Measurements from ENCODE around the gene TRMT2A. TPM values are rescaled to one million over a fixed set of nuclear protein-coding genes. Genes with fewer than 3 reads are reported as not detected.
A peak's percentile ranks its signal among the peaks of the same experiment; 100 is the strongest.

TRMT2A gene
- total RNA-seq, 1 donor from 2014 or later, result 62.9 TPM

GRCh38 chr22:20137671-20138416, 20.8 kb upstream of the TRMT2A start:
- no peak for DNase-seq (ENCODE audit: extremely low spot score, unreplicated experiment)
- Mint-ChIP-seq H3K27ac (ENCODE audit: unreplicated experiment) (peak overlapping the region; percentile 2), H3K27me3 (ENCODE audit: unreplicated experiment) (no peaks in the 10 kb centered on the region), H3K4me1 (ENCODE audit: unreplicated experiment) (peaks cover 43% of the 10 kb centered on the region), H3K36me3 (ENCODE audit: unreplicated experiment) (no peaks in the 10 kb centered on the region), H3K9me3 (ENCODE audit: unreplicated experiment) (no peaks in the 10 kb centered on the region), H3K4me3 (ENCODE audit: unreplicated experiment) (no peak overlapping the region)
- no peak for TF ChIP-seq CTCF (IDR thresholded peaks at IDR 0.05)

- H3K27ac Mint-ChIP-seq (ENCODE audit: unreplicated experiment), result no peak overlapping the region
Observed at GRCh38 chr22:20137113-20137512, 20.1 kb upstream of the TRMT2A start.

GRCh38 chr22:20136603-20136873, 19.5 kb upstream of the TRMT2A start:
- Mint-ChIP-seq H3K27ac (ENCODE audit: unreplicated experiment) (no peak overlapping the region), H3K9me3 (ENCODE audit: unreplicated experiment) (no peaks in the 10 kb centered on the region), H3K4me3 (ENCODE audit: unreplicated experiment) (no peak overlapping the region), H3K27me3 (ENCODE audit: unreplicated experiment) (no peaks in the 10 kb centered on the region), H3K36me3 (ENCODE audit: unreplicated experiment) (no peaks in the 10 kb centered on the region), H3K4me1 (ENCODE audit: unreplicated experiment) (peaks cover 39% of the 10 kb centered on the region)
- DNase-seq (ENCODE audit: extremely low spot score, unreplicated experiment), result no peak
- no peak for TF ChIP-seq CTCF (IDR thresholded peaks at IDR 0.05)

More at GRCh38 chr22:20137113-20137512, 20.1 kb upstream of the TRMT2A start:
- TF ChIP-seq CTCF (IDR thresholded peaks at IDR 0.05), result no peak
- H3K4me1 Mint-ChIP-seq (ENCODE audit: unreplicated experiment), result peaks cover 45% of the 10 kb centered on the region
- H3K36me3 Mint-ChIP-seq (ENCODE audit: unreplicated experiment), result no peaks in the 10 kb centered on the region
- H3K27me3 Mint-ChIP-seq (ENCODE audit: unreplicated experiment), result no peaks in the 10 kb centered on the region
- DNase-seq (ENCODE audit: extremely low spot score, unreplicated experiment), result no peak
- H3K4me3 Mint-ChIP-seq (ENCODE audit: unreplicated experiment), result no peak overlapping the region
- H3K9me3 Mint-ChIP-seq (ENCODE audit: unreplicated experiment), result no peaks in the 10 kb centered on the region

- Mint-ChIP-seq H3K36me3 (ENCODE audit: unreplicated experiment) (no peaks in the 10 kb centered on the region), H3K9me3 (ENCODE audit: unreplicated experiment) (no peaks in the 10 kb centered on the region), H3K4me1 (ENCODE audit: unreplicated experiment) (peaks cover 37% of the 10 kb centered on the region), H3K27me3 (ENCODE audit: unreplicated experiment) (no peaks in the 10 kb centered on the region), H3K4me3 (ENCODE audit: unreplicated experiment) (no peak overlapping the region), H3K27ac (ENCODE audit: unreplicated experiment) (no peak overlapping the region)
- TF ChIP-seq CTCF (IDR thresholded peaks at IDR 0.05), result no peak
- DNase-seq (ENCODE audit: extremely low spot score, unreplicated experiment), result no peak
Observed at GRCh38 chr22:20135806-20136602, 19.0 kb upstream of the TRMT2A start.

- Mint-ChIP-seq H3K36me3 (ENCODE audit: unreplicated experiment) (no peaks in the 10 kb centered on the region), H3K27ac (ENCODE audit: unreplicated experiment) (no peak overlapping the region), H3K9me3 (ENCODE audit: unreplicated experiment) (no peaks in the 10 kb centered on the region), H3K27me3 (ENCODE audit: unreplicated experiment) (no peaks in the 10 kb centered on the region), H3K4me1 (ENCODE audit: unreplicated experiment) (peaks cover 37% of the 10 kb centered on the region), H3K4me3 (ENCODE audit: unreplicated experiment) (no peak overlapping the region)
- no peak for DNase-seq (ENCODE audit: extremely low spot score, unreplicated experiment)
- TF ChIP-seq CTCF (IDR thresholded peaks at IDR 0.05), result no peak
Observed at GRCh38 chr22:20135265-20135664, 18.2 kb upstream of the TRMT2A start.

All from osteocyte (in vitro differentiated cells).